GM21723 (cell line): ENCODE results near the gene OR1E2.
"Not testable (repeated sequence)": the region's sequence is repeated elsewhere in the genome, so short reads cannot be mapped to it uniquely, and the experiment has no call there.

Experiments used
- ATAC-seq: cut with Tn5 transposase; IDR thresholded peaks from one replicate; pipeline ENCODE4 v1.9.1; 2021; ENCODE audit warnings: mild to moderate bottlenecking, moderate library complexity; ENCODE audit not compliant: unreplicated experiment

The OR1E2 gene

GRCh38 chr17:3433741-3434140 lies at the start of gene OR1E2:
OR1E2 (minus strand) TSS chr17:3433841; CDS start chr17:3433841, 0 bp downstream.
- ATAC-seq = no peak

DNA sequence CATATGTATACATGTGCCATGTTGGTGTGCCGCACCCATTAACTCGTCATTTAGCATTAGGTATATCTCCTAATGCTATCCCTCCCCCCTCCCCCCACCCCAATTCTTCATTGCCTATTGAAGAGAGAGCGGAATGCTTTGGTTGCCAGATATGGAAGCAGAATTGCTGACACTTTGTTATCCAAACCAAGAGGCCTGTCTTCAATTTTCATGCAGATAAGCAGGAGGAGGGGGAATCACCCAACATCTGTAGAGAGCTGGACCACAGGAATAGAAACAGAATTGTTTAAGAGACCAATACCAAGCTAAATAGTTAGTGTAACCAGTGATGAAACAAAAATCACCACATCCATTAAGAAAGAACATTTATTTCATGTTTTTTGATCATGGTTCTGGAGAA lies 49.2 kb upstream of the OR1E2 start:
- no peak for ATAC-seq

GRCh38 chr17:3479988-3480387 lies 46.3 kb upstream of the OR1E2 start:
- ATAC-seq = no peak

DNA sequence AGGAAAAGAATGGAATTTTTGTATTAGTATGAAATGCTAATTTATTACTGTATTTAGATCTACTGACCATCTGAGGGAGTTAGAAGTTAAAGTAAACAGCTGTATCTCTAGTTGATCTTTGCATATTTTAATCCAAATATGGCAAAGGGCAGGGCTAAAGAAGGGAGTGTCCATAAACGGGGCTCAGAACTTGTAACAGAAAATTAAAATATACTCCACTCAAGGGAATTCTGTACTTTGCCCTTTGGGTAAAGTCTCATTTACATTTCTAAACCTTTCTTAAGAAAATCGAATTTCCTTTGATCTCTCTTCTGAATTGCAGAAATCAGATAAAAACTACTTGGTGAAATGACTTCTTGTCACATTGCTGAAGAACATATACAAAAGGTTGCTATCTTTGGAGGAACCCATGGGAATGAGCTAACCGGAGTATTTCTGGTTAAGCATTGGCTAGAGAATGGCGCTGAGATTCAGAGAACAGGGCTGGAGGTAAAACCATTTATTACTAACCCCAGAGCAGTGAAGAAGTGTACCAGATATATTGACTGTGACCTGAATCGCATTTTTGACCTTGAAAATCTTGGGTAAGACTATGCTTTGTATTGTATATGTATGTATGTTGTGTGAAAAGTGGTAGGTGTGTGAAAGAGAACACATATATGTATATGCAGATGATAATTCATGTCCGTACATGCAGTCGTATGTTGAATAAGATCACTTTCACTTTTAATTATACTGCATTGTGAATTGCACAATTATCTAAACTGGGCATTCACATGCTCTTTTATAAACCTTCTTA lies 42.4 kb upstream of the OR1E2 start, which contains the start of gene ASPA:
Gene ASPA (plus strand): TSS at position 186 of the 799 bp plus-strand sequence. CDS start 163 bp downstream, at position 349.
- ATAC-seq = no peak

DNA sequence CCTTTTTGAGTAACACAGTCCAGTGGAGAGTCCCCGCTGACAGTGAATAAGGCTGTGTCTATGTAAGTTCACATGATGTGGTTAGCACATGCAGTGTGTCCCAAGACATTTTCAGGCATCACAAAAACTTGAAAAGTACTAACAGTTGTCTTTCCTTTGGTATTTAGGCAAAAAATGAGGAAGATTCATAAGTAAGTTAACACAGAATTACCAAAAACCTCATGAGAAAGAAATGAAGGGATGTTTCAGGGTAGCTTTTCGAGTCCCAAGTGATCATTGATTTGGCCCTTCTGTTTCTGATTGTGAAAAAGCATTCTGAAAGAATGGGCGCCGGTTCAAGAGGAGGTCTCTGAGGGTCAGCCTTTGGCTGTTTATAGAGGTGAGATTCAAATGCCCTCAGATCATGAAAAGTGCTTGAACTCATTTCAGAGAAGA lies 41.6 kb upstream of the OR1E2 start:
- ATAC-seq = no peak

- ATAC-seq = no peak
Measured at GRCh38 chr17:3474212-3474611, 40.6 kb upstream of the OR1E2 start.

GRCh38 chr17:3472137-3472536 lies 38.5 kb upstream of the OR1E2 start:
- ATAC-seq = no peak

DNA sequence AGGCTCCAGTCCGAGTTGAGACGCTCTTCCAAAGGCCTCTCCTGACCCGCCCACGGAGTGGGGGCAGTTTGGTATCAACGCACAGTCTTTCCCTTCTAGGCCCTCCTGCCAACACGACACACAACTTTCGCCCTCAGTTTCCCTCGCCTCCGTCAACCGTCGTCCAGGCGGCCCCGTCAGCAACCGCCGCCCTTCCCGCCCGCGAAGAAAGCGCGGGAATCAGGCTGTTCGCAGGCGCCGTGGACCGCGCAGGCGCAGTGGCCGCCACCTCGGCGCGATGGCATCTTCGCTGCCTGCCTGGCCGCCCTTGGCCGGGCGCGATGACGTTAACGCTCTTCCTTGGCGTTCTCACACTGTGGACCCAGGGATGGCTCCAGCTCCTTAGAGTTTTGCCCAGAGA lies 38.0 kb upstream of the OR1E2 start, which contains the start of gene SPATA22:
Gene SPATA22 (minus strand): TSS at position 221 of the 400 bp plus-strand sequence. CDS start 2,494 bp downstream, outside the sequence.
- no peak for ATAC-seq

DNA sequence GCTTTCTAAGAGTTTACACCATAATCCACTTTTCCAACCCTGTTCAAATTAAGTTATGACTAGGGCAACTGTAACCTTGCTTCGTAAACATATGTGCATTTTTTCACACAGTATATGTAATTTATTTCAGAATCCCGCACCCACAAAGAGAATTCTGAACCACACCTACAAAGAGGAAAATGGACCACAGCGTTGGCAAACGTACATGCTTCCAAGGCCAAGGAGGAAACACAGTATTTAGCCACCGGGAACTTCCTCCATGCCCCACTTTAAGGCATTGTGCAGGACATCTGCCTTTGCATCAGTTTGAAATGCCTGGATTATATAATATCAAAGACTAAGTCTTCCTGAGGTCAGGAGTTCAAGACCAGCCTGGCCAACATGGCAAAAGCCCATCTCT lies 35.9 kb upstream of the OR1E2 start:
- ATAC-seq = no peak

- not testable (repeated sequence) for ATAC-seq
Measured at GRCh38 chr17:3466355-3466754, 32.7 kb upstream of the OR1E2 start.

- ATAC-seq = no peak
Measured at GRCh38 chr17:3448059-3448665, 14.5 kb upstream of the OR1E2 start.

GRCh38 chr17:3447625-3448024 lies 14.0 kb upstream of the OR1E2 start:
- ATAC-seq = no peak

GRCh38 chr17:3440451-3440850 lies 6.8 kb upstream of the OR1E2 start:
- ATAC-seq = no peak

DNA sequence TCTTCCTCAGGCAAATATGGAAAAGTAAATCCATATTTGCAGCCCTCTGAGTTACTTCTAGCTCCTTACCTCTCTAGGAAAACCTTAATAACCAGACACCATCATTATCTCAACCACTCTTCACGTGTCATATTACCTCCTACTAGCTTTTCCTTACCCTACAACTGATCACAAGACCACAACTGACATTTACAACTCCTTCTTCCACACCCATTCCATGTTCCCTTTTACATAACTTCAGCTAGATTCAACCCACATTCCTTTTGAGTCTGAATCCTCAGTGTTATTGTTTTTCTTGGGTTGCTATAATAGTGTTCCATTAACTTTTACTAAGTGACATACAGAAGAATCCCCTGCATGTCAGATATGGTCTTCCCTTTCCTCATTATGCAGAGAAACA lies 4.7 kb upstream of the OR1E2 start:
- ATAC-seq = no peak

- ATAC-seq = not testable (repeated sequence)
Measured at GRCh38 chr17:3433215-3433614, 426 bp downstream of the OR1E2 start.

- no peak for ATAC-seq
Measured at GRCh38 chr17:3418222-3418621, 15.4 kb downstream of the OR1E2 start.

- ATAC-seq = no peak
Measured at GRCh38 chr17:3415610-3416009, 18.0 kb downstream of the OR1E2 start.

- not testable (repeated sequence) for ATAC-seq
Measured at GRCh38 chr17:3412216-3412615, 21.4 kb downstream of the OR1E2 start.

DNA sequence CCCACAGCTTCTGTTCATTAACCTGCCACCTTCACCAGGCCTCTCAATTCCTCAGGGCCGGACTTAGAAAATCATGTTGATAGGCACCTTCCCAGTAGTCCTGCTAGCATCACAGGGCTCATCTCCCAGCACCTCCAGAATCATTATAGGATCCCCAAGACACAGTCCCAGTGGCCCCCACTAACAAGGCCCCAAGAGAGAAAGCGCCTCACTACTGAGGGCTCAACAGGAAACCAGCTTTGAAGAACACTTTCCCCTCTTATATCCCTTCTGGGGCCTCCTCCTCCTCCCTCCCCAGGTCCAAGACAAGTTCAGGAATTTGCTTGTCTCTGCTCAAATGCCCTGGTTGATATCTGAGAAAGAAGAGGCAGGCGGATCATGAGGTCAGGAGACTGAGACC lies 22.6 kb downstream of the OR1E2 start, which contains the start of gene OR3A3:
Gene OR3A3 (plus strand): TSS at position 301 of the 400 bp plus-strand sequence.
- no peak for ATAC-seq

DNA sequence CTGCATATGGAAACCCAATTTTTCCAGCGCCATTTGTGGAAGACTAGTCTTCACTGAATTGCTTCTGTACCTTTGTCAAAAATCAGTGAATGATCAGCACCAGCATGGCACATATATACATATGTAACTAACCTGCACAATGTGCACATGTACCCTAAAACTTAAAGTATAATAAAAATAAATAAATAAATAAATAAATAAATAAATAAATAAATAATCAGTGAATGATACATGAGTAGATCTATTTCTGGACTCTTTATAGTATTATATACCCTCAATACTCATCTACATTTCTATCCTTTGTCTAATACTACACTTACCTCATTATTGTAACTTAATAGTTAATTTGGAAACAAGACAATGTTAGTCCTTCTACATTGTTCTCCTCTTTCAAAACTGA lies 29.8 kb downstream of the OR1E2 start:
- ATAC-seq = not testable (repeated sequence)

DNA sequence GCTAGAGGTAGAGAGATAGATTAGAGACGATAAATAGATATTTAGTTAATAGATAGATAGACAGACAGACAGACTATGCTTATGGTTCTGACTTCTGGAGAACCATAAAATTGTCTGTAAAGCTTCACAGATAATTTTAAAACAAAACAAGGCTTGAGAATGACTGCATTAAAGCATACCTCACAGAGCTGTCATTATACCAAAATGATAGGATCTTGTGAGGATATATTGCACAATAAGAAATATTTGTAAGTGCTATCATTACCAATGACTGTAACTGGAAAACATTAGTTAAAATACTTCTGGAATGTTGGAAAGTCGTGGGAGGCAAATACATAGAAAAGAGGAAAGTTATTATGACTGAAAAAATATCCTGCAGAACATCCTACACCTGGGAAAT lies 31.9 kb downstream of the OR1E2 start:
- no peak for ATAC-seq

- ATAC-seq = no peak
Measured at GRCh38 chr17:3400055-3400454, 33.6 kb downstream of the OR1E2 start.
